Osteoblast (primary cell): ENCODE measurements around the gene KBTBD7. TPM values are rescaled to one million over a fixed set of nuclear protein-coding genes. Genes with fewer than 3 reads are reported as not detected.

Experiments used
- DNase-seq: peaks from one replicate; pipeline ENCODE4 v3.0.0; 2011; ENCODE audit warnings: low spot score, mixed read lengths; ENCODE audit not compliant: insufficient read length; ENCODE audit errors: missing footprints
- H2AFZ ChIP-seq: 2 replicates; pipeline ENCODE4 v1.6.0; 2011; ENCODE audit warnings: mild to moderate bottlenecking, low read length
- H3K27ac ChIP-seq: 2 replicates; pipeline ENCODE4 v1.5.1; 2011; ENCODE audit warnings: mild to moderate bottlenecking, low read depth, low read length, moderate library complexity
- H3K27me3 ChIP-seq: 2 replicates; pipeline ENCODE4 v1.6.0; 2012; ENCODE audit warnings: mild to moderate bottlenecking, control low read depth, inconsistent platforms, low read length, moderate library complexity; ENCODE audit not compliant: insufficient read depth
- H3K36me3 ChIP-seq: 2 replicates; pipeline ENCODE4 v1.5.1; 2011; ENCODE audit warnings: mild to moderate bottlenecking, low read length, control low read depth, moderate library complexity; ENCODE audit not compliant: insufficient read depth
- H3K4me1 ChIP-seq: 2 replicates; pipeline ENCODE4 v1.5.1; 2011; ENCODE audit warnings: mild to moderate bottlenecking, low read length, control low read depth, moderate library complexity; ENCODE audit not compliant: insufficient read depth
- H3K4me2 ChIP-seq: 2 replicates; pipeline ENCODE4 v1.6.0; 2011; ENCODE audit warnings: mild to moderate bottlenecking, low read length; ENCODE audit not compliant: insufficient read depth
- H3K4me3 ChIP-seq: fragments of 200-600 bp; sonication (generic); 3 replicates; pipeline ENCODE4 v1.5.1; 2012; ENCODE audit warnings: mild to moderate bottlenecking, low read length, inconsistent platforms; ENCODE audit not compliant: insufficient read depth
- H3K79me2 ChIP-seq: 2 replicates; pipeline ENCODE4 v1.6.0; 2012; ENCODE audit warnings: mild to moderate bottlenecking, low read length, control low read depth, inconsistent platforms; ENCODE audit not compliant: insufficient read depth
- H3K9me3 ChIP-seq: 2 replicates; pipeline ENCODE4 v1.5.1; 2011; ENCODE audit warnings: low read depth, low read length, control low read depth
- H4K20me1 ChIP-seq: 2 replicates; pipeline ENCODE4 v1.6.0; 2012; ENCODE audit warnings: mild to moderate bottlenecking, low read length, control low read depth; ENCODE audit not compliant: insufficient read depth
- CTCF ChIP-seq: IDR thresholded peaks from 2 replicates; pipeline ENCODE4 v1.5.1; 2011; ENCODE audit warnings: mild to moderate bottlenecking, low read depth, low read length, moderate library complexity; ENCODE audit errors: extremely low read depth
- total RNA-seq: library from RNA; depleted of rRNA; stranded (reverse); fragments of >200 nt; gene quantifications from 2 replicates; pipeline ENCODE4 v1.2.3, GENCODE V29; 2012

Gene KBTBD7
- total RNA-seq, 1 donor = 5.4 TPM

DNA sequence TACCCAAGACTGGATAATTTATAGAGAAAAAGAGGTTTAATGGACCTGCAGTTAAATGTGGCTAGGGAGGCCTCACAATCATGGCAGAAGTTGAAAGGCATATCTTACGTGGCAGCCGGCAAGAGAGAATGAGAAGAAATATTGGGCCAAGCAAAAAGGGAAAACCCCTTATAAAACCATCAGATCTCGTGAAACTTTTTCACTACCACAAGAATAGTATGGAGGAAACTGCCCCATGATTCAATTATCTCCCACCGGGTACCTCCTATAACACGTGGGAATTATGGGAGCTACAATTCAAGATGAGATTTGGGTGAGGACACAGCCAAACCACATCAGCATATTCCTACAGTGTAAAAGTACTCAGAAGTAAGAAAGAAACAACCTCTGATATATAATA, 4.7 kb upstream of the KBTBD7 start:
- no peak for TF ChIP-seq CTCF
- Histone ChIP-seq H3K36me3 (no peaks in the 10 kb centered on the region), H3K27ac (no peak overlapping the region), H4K20me1 (no peaks in the 10 kb centered on the region), H3K9me3 (no peaks in the 10 kb centered on the region), H3K4me2 (no peak overlapping the region), H3K4me3 (no peak overlapping the region), H3K79me2 (no peaks in the 10 kb centered on the region), H3K27me3 (no peaks in the 10 kb centered on the region), H2AFZ (no peak overlapping the region), H3K4me1 (no peaks in the 10 kb centered on the region)
- no peak for DNase-seq

GRCh38 chr13:41196620-41197019, 2.3 kb upstream of the KBTBD7 start:
- H2AFZ ChIP-seq = no peak overlapping the region
- H3K4me1 ChIP-seq = no peaks in the 10 kb centered on the region
- H3K4me2 ChIP-seq = no peak overlapping the region
- DNase-seq = no peak
- no peaks in the 10 kb centered on the region for H4K20me1 ChIP-seq
- no peak overlapping the region for H3K4me3 ChIP-seq
- H3K27me3 ChIP-seq = no peaks in the 10 kb centered on the region
- no peaks in the 10 kb centered on the region for H3K9me3 ChIP-seq
- peak; percentile 56 for TF ChIP-seq CTCF
- no peaks in the 10 kb centered on the region for H3K36me3 ChIP-seq
- peaks cover 9% of the 10 kb centered on the region for H3K79me2 ChIP-seq
- no peak overlapping the region for H3K27ac ChIP-seq

DNA sequence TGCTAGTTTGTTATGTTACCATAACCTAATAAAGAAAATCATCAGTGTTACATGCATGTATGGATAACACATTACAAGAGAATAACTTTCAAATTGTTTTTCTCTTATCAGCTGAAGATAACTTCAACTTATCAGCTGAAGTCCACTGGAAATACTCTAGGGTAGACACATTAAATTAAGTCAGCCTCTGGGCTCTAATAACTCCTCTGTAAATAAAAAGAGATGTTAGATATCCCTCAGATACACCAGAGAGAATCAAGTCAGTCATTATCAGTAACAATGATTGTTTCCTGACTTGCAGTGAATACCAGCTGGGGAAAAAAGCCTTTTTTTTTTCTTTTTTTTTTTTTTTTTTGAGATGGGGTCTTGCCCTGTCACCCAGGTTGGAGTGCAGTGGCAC, 1.6 kb upstream of the KBTBD7 start:
- Histone ChIP-seq H3K4me3 (no peak overlapping the region), H3K4me1 (peaks cover 2% of the 10 kb centered on the region), H2AFZ (peak overlapping the region; percentile 30)

GRCh38 chr13:41193469-41193868, 900 bp downstream of the KBTBD7 start:
- Histone ChIP-seq H3K4me1 (peaks cover 5% of the 10 kb centered on the region), H3K36me3 (no peaks in the 10 kb centered on the region), H4K20me1 (no peaks in the 10 kb centered on the region), H3K79me2 (peaks cover 9% of the 10 kb centered on the region), H3K9me3 (no peaks in the 10 kb centered on the region), H2AFZ (no peak overlapping the region), H3K4me2 (no peak overlapping the region), H3K27ac (no peak overlapping the region), H3K27me3 (no peaks in the 10 kb centered on the region), H3K4me3 (no peak overlapping the region)
- DNase-seq = no peak
- TF ChIP-seq CTCF = no peak

More for the DNA sequence above, 1.6 kb upstream of the KBTBD7 start:
- no peak for TF ChIP-seq CTCF
- peak; percentile 30 for DNase-seq
- Histone ChIP-seq H4K20me1 (no peaks in the 10 kb centered on the region), H3K36me3 (no peaks in the 10 kb centered on the region), H3K27ac (no peak overlapping the region), H3K27me3 (no peaks in the 10 kb centered on the region), H3K4me2 (no peak overlapping the region), H3K9me3 (no peaks in the 10 kb centered on the region), H3K79me2 (peaks cover 9% of the 10 kb centered on the region)
